Thyroid gland (tissue), 4 donors: ENCODE results near the gene RSRC2. TPM values are rescaled to one million over a fixed set of nuclear protein-coding genes. Genes with fewer than 3 reads are reported as not detected.

Experiments used
- DNase-seq, 2 donors: peaks; one replicate each; pipeline ENCODE4 v3.0.0-alpha.2; 2019
- H3K27ac ChIP-seq, 3 donors: fragments of 200-600 bp; sonication (generic); 1 replicate in 2 of 3; 2 replicates in 1 of 3; pipeline ENCODE4 v1.5.1; 2016 to 2019; ENCODE audit warnings: mild to moderate bottlenecking in 1 of 3, moderate library complexity in 1 of 3
- H3K27me3 ChIP-seq: fragments of 200-600 bp; sonication (generic); one replicate; pipeline ENCODE4 v1.5.1; 2019
- H3K36me3 ChIP-seq, 2 donors: fragments of 200-600 bp; sonication (generic); one replicate each; pipeline ENCODE4 v1.5.1; 2016 to 2019
- H3K4me1 ChIP-seq, 2 donors: fragments of 200-600 bp; sonication (generic); one replicate each; pipeline ENCODE4 v1.5.1; 2017 to 2019
- H3K4me3 ChIP-seq, 3 donors: fragments of 200-600 bp; sonication (generic); replicated peaks in 1 of 3; 1 replicate in 2 of 3; 2 replicates in 1 of 3; pipeline ENCODE4 v1.5.1; 2016; ENCODE audit warnings: mild to moderate bottlenecking in 1 of 3
- H3K9me3 ChIP-seq: fragments of 200-600 bp; sonication (generic); one replicate; pipeline ENCODE4 v1.5.1; 2017
- POLR2A ChIP-seq, 2 donors: fragments of 450-650 bp; IDR thresholded peaks; one replicate each; pipeline ENCODE4 v1.6.1; 2017; ENCODE audit warnings: antibody characterized with exemption in 2 of 2, mild to moderate bottlenecking in 2 of 2, moderate library complexity in 1 of 2
- WGBS, 2 donors: methylation state at CpG; one replicate each; pipeline ENCODE4 v1.1.5; 2017; 5-methylcytosine and 5-hydroxymethylcytosine counted together
- intact Hi-C: fragments of 100-400 bp; cut with DNase I; formaldehyde crosslinking; loops from one replicate; pipeline ENCODE4 v1.15.1; 2023
- total RNA-seq, 4 donors: library from RNA; depleted of rRNA; stranded (reverse); fragments of >200 nt; gene quantifications; one replicate each; pipeline ENCODE4 v1.2.3, GENCODE V29; 2016
- TF ChIP-seq, protein P1 (sequence below), 6 experiments: fragments of 200-600 bp in 3 of 6; fragments of 450-650 bp in 3 of 6; sonication (generic) in 3 of 6; IDR thresholded peaks; one replicate each; pipeline ENCODE4 v1.5.1; 2016 to 2019; ENCODE audit warnings: antibody characterized with exemption in 6 of 6, mild to moderate bottlenecking in 2 of 6, inconsistent platforms in 1 of 6, moderate library complexity in 1 of 6

Gene RSRC2
- total RNA-seq, 4 donors from 2014 or later: 70.4 to 93.2 (median 87.5) TPM

DNA sequence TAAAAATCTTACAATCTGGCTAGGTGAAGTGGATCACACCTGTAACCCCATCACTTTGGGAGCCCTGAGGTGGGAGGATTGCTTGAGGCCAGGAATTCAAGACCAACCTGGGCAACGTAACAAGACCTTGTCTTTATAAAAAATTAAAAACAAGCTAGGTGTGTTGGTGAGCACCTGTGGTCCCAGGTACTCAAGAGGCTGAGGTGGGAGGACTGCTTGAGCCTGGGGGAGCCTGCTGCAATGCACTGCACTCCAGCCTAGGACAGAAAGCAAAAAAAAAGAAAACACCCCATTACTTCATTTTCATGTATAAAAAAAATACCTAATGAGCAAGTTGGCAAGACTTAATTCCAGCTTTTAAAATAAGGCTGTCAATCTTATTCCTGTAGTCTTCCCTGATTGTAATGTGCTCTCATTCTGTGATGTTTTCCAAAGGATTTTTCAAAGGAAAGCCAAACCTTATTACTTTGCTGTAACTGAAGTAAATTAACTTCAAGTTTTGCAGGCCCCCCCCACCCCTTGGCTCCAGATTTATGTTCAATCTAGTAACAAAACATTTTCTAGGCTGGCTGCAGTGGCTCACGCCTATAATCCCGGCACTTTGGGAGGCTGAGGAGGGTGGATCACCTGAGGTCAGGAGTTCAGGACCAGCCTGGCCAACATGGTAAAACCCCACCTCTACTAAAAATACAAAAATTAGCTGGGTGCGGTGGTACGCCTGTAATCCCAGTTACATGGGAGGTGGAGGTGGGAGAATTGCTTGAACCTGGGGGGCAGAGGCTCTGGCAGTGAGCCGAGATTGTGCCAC, 22.7 kb downstream of the RSRC2 start:
- intact Hi-C loops: no loop called here
- no peak for TF ChIP-seq POLR2A (IDR thresholded peaks at IDR 0.05)
- H3K27ac ChIP-seq: no peak overlapping the region
- H3K36me3 ChIP-seq: peaks cover 57 to 58% of the 10 kb centered on the region in 2 donors
- no peak for DNase-seq
- no peaks in the 10 kb centered on the region for H3K27me3 ChIP-seq
- H3K4me1 ChIP-seq: peaks cover 8 to 12% of the 10 kb centered on the region in 2 donors
- H3K4me3 ChIP-seq: no peak overlapping the region
- WGBS, 2 donors: 90 to 91% methylated on average over 6 of the region's 6 CpGs
- H3K9me3 ChIP-seq: no peaks in the 10 kb centered on the region

DNA sequence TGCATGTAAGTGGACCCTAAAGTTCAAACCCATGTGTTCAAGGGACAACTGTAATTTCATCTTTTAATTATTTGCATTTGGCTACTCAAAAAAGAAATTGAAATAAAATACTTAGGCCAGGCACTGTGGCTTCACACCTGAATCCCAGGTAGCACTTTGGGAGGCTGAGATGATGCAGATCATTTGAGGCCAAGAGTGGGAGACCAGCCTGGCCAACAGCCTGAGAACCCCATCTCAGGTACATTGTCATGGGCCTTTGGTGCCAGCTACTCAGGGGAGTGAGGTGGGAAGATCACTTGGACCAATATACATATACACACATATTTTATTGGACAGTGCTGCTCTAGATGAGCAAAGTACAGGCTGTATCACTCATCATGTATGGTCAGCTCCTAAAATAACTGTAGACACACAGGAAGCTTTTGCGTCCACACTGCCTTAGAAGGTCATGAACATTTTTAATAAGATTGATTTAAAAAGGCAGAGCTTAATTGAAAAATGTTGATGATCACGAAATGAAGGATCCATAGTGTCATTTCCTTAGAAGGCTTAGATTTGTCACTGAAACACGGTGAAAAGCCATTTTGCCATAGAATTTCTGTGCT, 23.5 kb downstream of the RSRC2 start:
- 82 to 96% methylated on average over 3 of the region's 3 CpGs for WGBS, 2 donors
- TF ChIP-seq POLR2A (IDR thresholded peaks at IDR 0.05): no peak
- TF ChIP-seq, protein P1, sequence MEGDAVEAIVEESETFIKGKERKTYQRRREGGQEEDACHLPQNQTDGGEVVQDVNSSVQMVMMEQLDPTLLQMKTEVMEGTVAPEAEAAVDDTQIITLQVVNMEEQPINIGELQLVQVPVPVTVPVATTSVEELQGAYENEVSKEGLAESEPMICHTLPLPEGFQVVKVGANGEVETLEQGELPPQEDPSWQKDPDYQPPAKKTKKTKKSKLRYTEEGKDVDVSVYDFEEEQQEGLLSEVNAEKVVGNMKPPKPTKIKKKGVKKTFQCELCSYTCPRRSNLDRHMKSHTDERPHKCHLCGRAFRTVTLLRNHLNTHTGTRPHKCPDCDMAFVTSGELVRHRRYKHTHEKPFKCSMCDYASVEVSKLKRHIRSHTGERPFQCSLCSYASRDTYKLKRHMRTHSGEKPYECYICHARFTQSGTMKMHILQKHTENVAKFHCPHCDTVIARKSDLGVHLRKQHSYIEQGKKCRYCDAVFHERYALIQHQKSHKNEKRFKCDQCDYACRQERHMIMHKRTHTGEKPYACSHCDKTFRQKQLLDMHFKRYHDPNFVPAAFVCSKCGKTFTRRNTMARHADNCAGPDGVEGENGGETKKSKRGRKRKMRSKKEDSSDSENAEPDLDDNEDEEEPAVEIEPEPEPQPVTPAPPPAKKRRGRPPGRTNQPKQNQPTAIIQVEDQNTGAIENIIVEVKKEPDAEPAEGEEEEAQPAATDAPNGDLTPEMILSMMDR (IDR thresholded peaks at IDR 0.05): no peak
- H3K27me3 ChIP-seq: no peaks in the 10 kb centered on the region
- H3K9me3 ChIP-seq: no peaks in the 10 kb centered on the region
- H3K27ac ChIP-seq: no peak overlapping the region
- no peak overlapping the region for H3K4me3 ChIP-seq
- H3K4me1 ChIP-seq: peaks cover 9 to 17% of the 10 kb centered on the region in 2 donors
- peaks cover 49 to 51% of the 10 kb centered on the region in 2 donors for H3K36me3 ChIP-seq
- intact Hi-C loops: no loop called here
- DNase-seq: no peak

DNA sequence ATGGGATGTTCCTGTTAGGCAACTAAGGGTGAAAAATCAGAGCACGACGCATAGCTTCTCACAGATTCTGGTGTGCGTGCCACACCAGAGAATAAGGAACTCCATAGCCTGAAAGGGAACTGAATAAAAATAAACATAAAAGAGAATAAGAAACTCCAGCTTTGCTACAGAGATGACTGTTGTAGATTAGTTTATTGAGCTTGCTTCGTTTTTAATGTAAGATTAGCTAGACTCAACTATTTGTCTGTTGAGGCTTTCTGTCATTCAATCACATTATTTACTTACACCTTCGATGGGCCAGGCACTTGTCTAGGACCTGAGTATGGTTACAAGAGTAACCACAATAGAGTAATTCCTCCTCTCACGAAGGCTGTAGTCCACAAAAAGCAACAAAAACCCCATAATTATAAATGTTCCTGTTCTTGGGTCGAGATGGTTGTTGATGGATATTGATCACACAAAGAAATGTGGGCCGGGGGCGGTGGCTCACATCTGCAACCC, 25.2 kb downstream of the RSRC2 start:
- DNase-seq: no peak
- Histone ChIP-seq H3K9me3 (no peaks in the 10 kb centered on the region), H3K27ac (peak overlapping the region; percentile 39 to 97 (median 44)), H3K4me1 (peaks cover 9 to 19% of the 10 kb centered on the region in 2 donors), H3K27me3 (no peaks in the 10 kb centered on the region), H3K36me3 (peaks cover 32 to 35% of the 10 kb centered on the region in 2 donors), H3K4me3 (no peak overlapping the region)
- TF ChIP-seq, protein P1 (IDR thresholded peaks at IDR 0.05): no peak
- no peak for TF ChIP-seq POLR2A (IDR thresholded peaks at IDR 0.05)
- intact Hi-C loops: no loop called here
- WGBS, 2 donors: 80 to 86% methylated on average over 9 of the region's 9 CpGs

DNA sequence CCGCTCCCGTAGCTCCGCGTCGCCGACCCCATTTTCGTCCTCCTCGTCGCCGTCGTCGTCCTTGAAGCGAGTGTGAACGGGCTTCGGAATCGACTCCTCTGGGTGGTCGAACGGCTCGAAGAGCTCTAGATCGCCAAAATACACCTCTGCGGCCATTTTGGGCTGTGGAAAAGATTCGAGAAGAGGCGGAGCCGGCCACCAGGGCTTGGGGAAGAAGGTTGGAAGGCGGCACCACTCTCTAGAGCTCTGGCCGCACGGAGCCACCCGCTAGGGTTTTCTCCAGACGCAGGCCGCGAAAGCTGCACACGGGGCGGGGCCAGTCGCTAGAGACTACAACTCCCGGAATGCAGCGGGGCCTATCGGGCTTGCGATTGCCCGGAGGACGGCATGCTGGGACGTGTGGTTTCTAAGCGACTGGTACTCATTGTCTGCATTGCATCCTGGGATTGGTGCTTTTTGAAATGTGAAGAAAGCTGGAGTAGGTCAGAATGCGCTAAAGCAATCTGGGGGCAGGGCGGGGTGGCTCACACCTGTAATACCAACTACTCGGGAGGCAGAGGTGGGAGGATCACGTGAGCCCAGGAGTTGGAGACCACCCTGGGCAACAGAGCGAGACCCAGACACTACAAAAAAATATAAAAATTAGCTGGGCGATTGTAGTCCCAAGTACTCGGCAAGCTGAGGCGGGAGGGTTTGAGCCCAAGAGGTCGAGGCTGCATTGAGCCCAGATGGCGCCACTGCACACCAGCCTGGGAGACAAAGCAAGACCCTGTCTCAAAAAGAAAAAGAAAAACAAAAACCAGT, 25.8 kb downstream of the RSRC2 start, which contains the start of gene ZCCHC8:
ZCCHC8 (minus strand) TSS at position 248 of the 804 bp plus-strand sequence; CDS start at position 156, 92 bp downstream.
- DNase-seq: peak; percentile 98
- Histone ChIP-seq H3K27ac (peak within 1 kb of the TSS; percentile 92 to 97 (median 94)), H3K9me3 (no peaks in the 10 kb centered on the region), H3K4me3 (peak within 1 kb of the TSS; percentile 62 to 81 (median 70)), H3K27me3 (no peaks in the 10 kb centered on the region), H3K36me3 (peaks cover 26 to 28% of the 10 kb centered on the region in 2 donors), H3K4me1 (peaks cover 9 to 19% of the 10 kb centered on the region in 2 donors)
- whole genome bisulfite sequencing, 2 donors: 5 to 6% methylated on average over 27 to 31 of the region's 52 CpGs
- TF ChIP-seq, protein P1 (IDR thresholded peaks at IDR 0.05): peak in 2 of 6 experiments; percentile 27 to 36
- TF ChIP-seq POLR2A (IDR thresholded peaks at IDR 0.05): peak; percentile 40 to 97
- intact Hi-C loops: no loop called here
